Breast epithelium (tissue), 4 donors: ENCODE data around the gene DGCR6. TPM values are rescaled to one million over a fixed set of nuclear protein-coding genes. Genes with fewer than 3 reads are reported as not detected.
"Not testable (repeated sequence)": the region's sequence is repeated elsewhere in the genome, so short reads cannot be mapped to it uniquely, and the experiment has no call there.

ENCODE experiments used
- DNase-seq, 2 donors: peaks; one replicate each; pipeline ENCODE4 v3.0.0-alpha.2; 2019; ENCODE audit warnings: low spot score in 2 of 2
- H3K27ac ChIP-seq, 2 donors: fragments of 200-600 bp; sonication (generic) in 1 of 2; one replicate each; pipeline ENCODE4 v1.5.1; 2016 to 2019; ENCODE audit warnings: mild to moderate bottlenecking in 1 of 2
- H3K27me3 ChIP-seq, 2 donors: fragments of 200-600 bp; sonication (generic) in 1 of 2; one replicate each; pipeline versions ENCODE4 v1.5.1 to v1.6.0; 2017 to 2019; ENCODE audit warnings: control low read depth in 1 of 2, mild to moderate bottlenecking in 1 of 2
- H3K36me3 ChIP-seq: fragments of 200-600 bp; one replicate; pipeline ENCODE4 v1.5.1; 2019
- H3K4me1 ChIP-seq, 2 donors: fragments of 200-600 bp; sonication (generic); one replicate each; pipeline ENCODE4 v1.5.1; 2016 to 2019; ENCODE audit warnings: control low read depth in 1 of 2
- H3K4me3 ChIP-seq, 3 donors: fragments of 200-600 bp; sonication (generic); 1 replicate in 2 of 3; 2 replicates in 1 of 3; pipeline ENCODE4 v1.5.1; 2016 to 2019; ENCODE audit warnings: mild to moderate bottlenecking in 3 of 3, moderate library complexity in 2 of 3
- H3K9me3 ChIP-seq, 2 donors: fragments of 200-600 bp; sonication (generic) in 1 of 2; one replicate each; pipeline ENCODE4 v1.5.1; 2016 to 2019; ENCODE audit warnings: control low read depth in 1 of 2
- CTCF ChIP-seq, 3 donors: fragments of 450-650 bp; IDR thresholded peaks; one replicate each; pipeline ENCODE4 v1.5.1; 2016 to 2017; ENCODE audit warnings: antibody characterized with exemption in 3 of 3, mild to moderate bottlenecking in 3 of 3, moderate library complexity in 3 of 3
- POLR2A ChIP-seq: fragments of 450-650 bp; IDR thresholded peaks from one replicate; pipeline ENCODE4 v1.6.1; 2016; ENCODE audit warnings: antibody characterized with exemption, mild to moderate bottlenecking, moderate library complexity
- POLR2AphosphoS5 ChIP-seq, 3 donors: sonication (generic); formaldehyde crosslinking; IDR thresholded peaks; one replicate each; pipeline ENCODE4 v1.6.1; 2017; ENCODE audit warnings: antibody characterized with exemption in 3 of 3
- intact Hi-C: fragments of 100-400 bp; cut with DNase I; formaldehyde crosslinking; loops from one replicate; pipeline ENCODE4 v1.15.1; 2023; ENCODE audit warnings: low total_unique reads
- total RNA-seq, 3 donors: library from RNA; depleted of rRNA; stranded (reverse); fragments of >200 nt; gene quantifications; one replicate each; pipeline ENCODE4 v1.1.0, GENCODE V29; 2016

DGCR6 gene
- total RNA-seq, 3 donors from 2014 or later: 5.9 to 11.5 (median 6.9) TPM

DNA sequence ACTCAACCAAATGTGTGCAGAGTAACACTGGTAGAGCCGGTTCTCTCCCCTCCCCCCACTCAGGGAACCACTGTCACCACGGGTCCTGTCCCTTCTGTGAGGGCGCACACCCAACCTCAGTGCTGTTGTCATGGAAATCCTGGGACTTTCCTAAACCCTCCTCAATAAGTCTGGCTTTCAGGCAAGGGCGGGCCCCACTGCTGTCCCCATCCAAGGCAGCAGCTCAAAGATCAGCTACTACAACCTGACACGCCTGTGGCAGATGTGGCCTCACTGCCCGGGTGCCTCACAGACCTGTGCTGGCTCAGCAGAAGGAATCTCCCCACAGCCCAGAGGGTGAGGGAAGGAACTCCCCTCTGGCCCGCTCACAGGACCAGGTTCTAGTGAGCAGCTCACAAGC is 27.8 kb downstream of the DGCR6 start:
- intact Hi-C loops: no loop called here
- Histone ChIP-seq H3K27me3 (no peaks in the 10 kb centered on the region), H3K4me1 (no peaks in the 10 kb centered on the region), H3K36me3 (no peaks in the 10 kb centered on the region), H3K4me3 (no peak overlapping the region), H3K9me3 (no peaks in the 10 kb centered on the region), H3K27ac (no peak overlapping the region)
- no peak for DNase-seq
- TF ChIP-seq POLR2AphosphoS5 (IDR thresholded peaks at IDR 0.05) (no peak), POLR2A (no peak), CTCF (IDR thresholded peaks at IDR 0.05) (no peak)

DNA sequence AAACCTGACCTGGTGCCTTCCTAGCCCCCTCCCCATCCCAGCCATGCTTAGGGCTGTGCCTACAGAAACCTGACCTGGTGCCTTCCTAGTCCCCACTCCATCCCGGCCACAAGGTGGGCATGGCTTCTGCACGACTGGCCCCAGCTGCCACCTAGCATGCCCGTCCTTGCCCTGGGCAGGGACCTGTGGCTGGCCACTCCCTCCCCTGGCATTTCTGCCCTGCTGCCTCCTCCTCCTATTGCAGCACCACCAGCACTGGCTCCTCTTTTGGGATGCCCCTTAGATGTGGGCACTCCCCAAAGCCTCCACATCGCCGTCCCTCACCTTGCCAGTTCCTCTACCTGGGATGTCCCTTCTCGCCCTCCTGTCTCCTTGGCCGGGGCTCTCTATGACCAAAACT is 28.6 kb downstream of the DGCR6 start:
- H3K9me3 ChIP-seq, H3K27me3 ChIP-seq, intact Hi-C loops, H3K4me3 ChIP-seq, H3K4me1 ChIP-seq, H3K36me3 ChIP-seq, DNase-seq, H3K27ac ChIP-seq: not testable (repeated sequence)

DNA sequence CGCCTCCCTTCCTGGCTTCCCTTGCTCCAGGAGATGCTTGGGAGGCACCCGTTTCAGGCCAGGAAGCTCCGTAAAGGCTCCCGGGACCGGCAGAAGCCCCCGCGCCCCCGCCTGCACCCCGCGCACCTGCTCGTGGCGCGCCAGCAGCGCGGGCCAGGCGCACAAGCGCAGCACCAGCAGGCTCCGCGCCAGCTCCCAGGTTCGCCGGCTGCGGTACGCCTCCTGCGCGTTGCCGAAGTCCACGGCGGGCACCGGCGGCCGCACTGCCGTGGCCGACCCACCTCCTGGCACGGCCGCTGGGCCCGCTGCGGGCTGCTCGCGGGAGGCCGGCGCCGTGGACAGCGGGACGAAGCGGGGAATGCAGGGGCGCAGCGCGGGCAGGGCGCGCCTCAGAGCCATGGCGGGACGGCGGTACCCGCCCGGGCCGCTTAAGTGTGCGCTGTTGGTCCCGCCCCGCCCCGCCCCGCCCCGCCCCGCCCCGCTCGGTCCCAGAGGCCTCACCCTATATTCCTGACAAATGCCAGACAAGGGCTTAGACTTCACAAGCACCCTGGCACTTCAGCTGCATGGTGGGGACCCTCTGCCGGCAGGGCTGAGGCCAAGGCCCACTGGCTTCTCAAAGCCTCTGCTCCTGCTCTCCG is 29.9 kb downstream of the DGCR6 start, which contains the start of gene PRODH:
PRODH (minus strand) TSS at position 405 of the 641 bp plus-strand sequence; CDS start at position 399, 6 bp downstream.
- no peak for DNase-seq
- no peaks in the 10 kb centered on the region for H3K9me3 ChIP-seq
- no peak for TF ChIP-seq POLR2A
- no peak for TF ChIP-seq CTCF (IDR thresholded peaks at IDR 0.05)
- TF ChIP-seq POLR2AphosphoS5 (IDR thresholded peaks at IDR 0.05): no peak
- intact Hi-C loops: no loop called here
- H3K4me1 ChIP-seq: no peaks in the 10 kb centered on the region
- no peaks in the 10 kb centered on the region for H3K36me3 ChIP-seq
- H3K4me3 ChIP-seq: no peak within 1 kb of the TSS
- H3K27ac ChIP-seq: no peak within 1 kb of the TSS
- H3K27me3 ChIP-seq: no peaks in the 10 kb centered on the region

GRCh38 chr22:18938691-18939090 is 32.6 kb downstream of the DGCR6 start:
- H3K27ac ChIP-seq, H3K4me3 ChIP-seq, H3K27me3 ChIP-seq, H3K36me3 ChIP-seq, intact Hi-C loops, H3K9me3 ChIP-seq, H3K4me1 ChIP-seq, DNase-seq: not testable (repeated sequence)

- H3K27me3 ChIP-seq, H3K4me3 ChIP-seq, H3K9me3 ChIP-seq, DNase-seq, H3K27ac ChIP-seq, H3K4me1 ChIP-seq, intact Hi-C loops, H3K36me3 ChIP-seq: not testable (repeated sequence)
Measured at GRCh38 chr22:18947105-18947504, 41.0 kb downstream of the DGCR6 start.

GRCh38 chr22:18947905-18948304 is 41.8 kb downstream of the DGCR6 start:
- TF ChIP-seq CTCF (IDR thresholded peaks at IDR 0.05) (no peak), POLR2AphosphoS5 (IDR thresholded peaks at IDR 0.05) (no peak), POLR2A (no peak)
- intact Hi-C loops: no loop called here
- H3K27me3 ChIP-seq: peaks cover 0 to 2% of the 10 kb centered on the region in 2 donors
- H3K36me3 ChIP-seq: no peaks in the 10 kb centered on the region
- peak in 1 of 2 donors; percentile 45 for DNase-seq
- no peaks in the 10 kb centered on the region for H3K4me1 ChIP-seq
- no peak overlapping the region for H3K27ac ChIP-seq
- no peak overlapping the region for H3K4me3 ChIP-seq
- no peaks in the 10 kb centered on the region for H3K9me3 ChIP-seq

- Histone ChIP-seq H3K36me3 (no peaks in the 10 kb centered on the region), H3K27ac (no peak overlapping the region), H3K4me1 (no peaks in the 10 kb centered on the region), H3K4me3 (no peak overlapping the region), H3K9me3 (no peaks in the 10 kb centered on the region), H3K27me3 (peaks cover 0 to 5% of the 10 kb centered on the region in 2 donors)
- DNase-seq: no peak
- TF ChIP-seq POLR2AphosphoS5 (IDR thresholded peaks at IDR 0.05): no peak
- no peak for TF ChIP-seq POLR2A
- no peak for TF ChIP-seq CTCF (IDR thresholded peaks at IDR 0.05)
- intact Hi-C loops: loop anchor here (10.0 kb wide), 1 partner anchor 685 kb away; no protein-coding TSS in a partner anchor
Measured at GRCh38 chr22:18950141-18950540, 44.0 kb downstream of the DGCR6 start.
